GM19468 (cell line): ENCODE results near the gene FCRL5.

Experiments
- ATAC-seq: cut with Tn5 transposase; IDR thresholded peaks from one replicate; pipeline ENCODE4 v1.9.1; 2021; ENCODE audit warnings: mild to moderate bottlenecking, moderate library complexity, moderate number of reproducible peaks; ENCODE audit not compliant: unreplicated experiment; ENCODE audit errors: extremely low read depth

The FCRL5 gene

DNA sequence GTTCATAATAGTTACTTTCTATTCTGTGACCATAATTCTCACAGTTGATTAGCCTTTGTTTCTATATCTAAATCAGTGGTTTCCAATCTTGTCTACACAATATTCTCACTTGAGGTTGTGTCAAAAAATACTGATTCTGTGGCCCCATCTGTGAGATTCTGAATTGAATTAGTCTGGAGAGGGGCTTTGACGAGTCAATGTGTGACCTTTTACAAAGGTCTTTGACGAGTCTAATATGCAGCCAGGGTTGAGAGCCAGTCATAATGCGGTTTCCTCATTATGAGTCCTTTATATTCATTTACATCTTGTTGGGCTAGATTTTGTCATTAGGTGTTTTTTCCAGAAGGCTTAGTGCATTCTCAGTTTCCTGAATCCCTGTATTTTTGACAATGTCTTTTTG is 19.7 kb downstream of the FCRL5 start:
- no peak for ATAC-seq

DNA sequence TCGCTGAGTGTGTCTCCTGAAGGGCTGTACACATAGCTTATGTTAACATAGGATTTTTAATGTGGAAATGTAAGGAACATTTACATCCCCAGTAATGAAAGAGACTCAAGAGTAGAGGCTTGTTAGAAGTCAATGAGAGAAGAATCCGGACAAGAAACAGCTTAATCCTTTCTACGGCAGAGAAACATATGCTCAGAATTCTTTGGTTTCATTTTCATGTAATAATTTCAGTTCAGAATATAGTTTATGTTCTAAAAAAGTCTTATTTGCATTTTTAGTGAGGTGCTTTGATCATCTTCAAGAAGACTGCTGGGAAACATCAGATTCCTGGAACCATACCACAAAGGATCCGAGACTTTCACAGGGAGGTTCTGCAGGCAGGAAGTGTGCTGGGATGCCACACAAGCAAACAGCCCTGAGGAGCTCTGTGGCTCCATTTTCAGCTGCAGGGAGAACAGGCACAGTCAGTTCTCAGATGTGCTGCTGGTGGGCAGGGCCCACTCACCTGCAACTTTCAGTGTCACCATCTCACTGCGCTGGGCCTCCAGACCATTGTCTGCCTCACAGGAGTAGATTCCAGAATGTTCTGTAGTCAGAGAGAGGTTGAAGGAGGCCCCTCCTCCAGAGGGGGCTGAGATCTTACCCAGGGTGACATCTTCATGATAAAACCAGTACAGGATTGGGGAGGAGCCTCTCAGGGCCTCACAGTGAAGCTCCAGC is 28.4 kb downstream of the FCRL5 start:
- no peak for ATAC-seq

DNA sequence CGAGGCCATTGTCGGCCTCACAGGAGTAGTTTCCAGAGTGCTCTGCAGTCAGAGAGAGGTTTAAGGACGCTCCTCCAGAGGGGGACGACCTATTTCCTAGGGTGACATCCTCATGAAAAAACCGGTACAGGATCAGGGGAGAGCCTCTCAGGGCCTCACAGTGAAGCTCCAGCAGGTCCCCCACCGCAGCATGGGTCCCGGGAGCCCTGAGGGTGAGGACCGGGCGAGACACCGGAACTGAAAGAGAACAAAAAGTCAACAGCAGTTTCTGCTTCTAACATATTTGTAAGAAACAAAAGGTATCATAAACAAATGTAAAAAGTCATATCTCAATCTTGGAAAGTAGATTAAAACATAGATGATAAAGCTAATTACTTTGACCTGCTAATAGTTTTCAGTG is 31.3 kb downstream of the FCRL5 start:
- ATAC-seq: no peak

DNA sequence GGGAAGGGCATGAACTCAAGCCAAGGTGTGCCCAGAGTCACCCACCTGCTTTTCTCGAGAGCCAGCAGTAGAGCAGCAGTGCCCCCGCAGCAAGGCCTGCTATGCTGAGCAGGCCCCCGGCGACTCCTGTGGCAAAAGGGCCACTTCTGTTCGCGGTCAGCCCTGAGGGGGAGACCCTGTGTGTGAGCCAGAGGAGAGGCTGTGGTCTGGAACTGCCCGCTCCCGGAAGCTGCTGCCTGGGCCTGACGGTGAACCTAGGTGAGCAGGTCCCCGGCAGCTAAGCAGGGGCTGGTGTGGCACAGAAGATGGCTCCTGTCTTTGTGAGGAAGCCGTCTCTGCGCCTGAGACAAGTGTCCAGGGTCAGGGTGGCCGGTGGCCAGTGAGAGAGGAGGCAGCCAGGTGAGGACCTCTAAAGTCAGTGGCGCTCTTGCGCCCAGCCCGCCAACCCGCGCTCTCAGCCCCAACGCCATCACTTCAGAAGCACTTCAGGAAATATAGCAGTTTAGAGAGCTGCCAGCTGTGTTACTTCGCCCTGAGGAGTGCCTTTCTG is 31.9 kb downstream of the FCRL5 start:
- no peak for ATAC-seq

DNA sequence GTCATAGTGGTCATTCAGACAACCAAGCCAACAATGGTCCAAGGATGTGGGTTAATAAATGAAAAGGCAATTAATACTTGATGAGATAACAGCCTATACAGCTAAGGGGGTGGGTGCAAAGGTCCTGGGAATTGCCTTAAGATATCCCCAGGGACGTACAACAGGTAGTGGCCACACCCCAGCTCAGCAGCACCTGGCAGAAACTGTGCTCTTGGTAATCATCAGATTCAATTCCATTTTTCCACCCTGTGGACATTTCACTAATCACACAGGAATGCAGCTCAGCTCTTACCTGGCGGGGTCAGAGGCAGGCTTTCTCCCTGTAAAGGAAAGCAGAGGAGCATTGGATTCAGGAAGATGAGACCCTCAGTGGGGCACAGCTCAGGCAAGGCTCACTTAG is 32.9 kb downstream of the FCRL5 start:
- no peak for ATAC-seq

DNA sequence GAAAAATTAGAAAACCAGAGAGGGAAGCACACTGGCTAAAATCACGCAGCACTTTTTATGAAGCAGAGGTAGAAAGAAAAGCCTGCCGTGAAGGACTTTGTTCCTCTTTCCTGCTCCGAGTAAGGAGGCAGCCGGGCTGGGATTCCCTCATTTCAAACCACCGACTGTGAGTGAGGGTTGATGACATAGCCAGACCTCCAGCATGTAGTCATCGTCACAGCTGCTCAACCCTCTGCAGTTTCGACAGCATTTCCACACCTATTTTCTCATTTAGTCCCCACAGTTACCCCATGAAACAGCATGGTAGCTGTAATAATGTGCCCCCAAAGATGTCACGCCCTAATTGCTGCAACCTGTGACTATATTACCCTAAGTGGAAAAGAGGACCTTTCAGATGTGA is 35.3 kb downstream of the FCRL5 start:
- no peak for ATAC-seq

DNA sequence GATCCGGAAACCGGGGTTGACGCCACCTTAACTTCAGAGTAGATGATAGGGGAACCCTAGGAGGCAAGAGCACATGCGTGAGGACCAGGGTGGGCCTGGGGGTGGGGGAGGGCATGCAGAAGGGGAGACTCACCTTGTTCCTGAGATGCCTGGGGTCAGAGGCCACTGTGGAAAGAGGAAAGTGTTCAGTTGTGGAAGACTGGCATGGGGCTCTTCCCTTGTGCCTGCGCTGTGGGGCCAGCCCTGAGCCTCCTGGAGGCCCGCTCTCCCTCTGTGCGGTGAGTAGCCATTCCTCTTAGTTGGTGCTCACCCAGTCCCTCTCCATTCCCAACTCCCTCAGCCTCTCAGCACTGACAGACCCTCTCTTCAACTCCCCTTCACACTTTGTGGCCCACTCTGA is 36.6 kb downstream of the FCRL5 start:
- no peak for ATAC-seq

DNA sequence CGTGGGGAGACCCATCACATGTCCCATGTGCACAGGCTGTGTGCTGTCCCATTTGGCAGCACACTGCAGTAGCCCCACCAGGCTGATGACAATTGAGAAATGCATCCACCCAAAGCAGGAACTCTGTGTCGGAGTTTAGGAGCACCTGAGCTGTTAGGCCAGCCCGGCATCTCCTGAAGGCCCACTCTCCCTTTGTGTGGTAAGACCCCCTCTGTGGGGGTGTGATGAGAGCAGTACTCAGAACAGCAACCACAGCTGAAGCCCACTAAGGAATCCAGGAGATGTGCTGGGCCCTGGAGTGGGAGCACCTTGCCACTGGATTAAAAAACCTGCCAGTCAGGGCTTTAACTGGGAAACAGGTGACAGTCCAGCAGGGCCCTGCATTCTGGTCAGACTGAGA is 37.2 kb downstream of the FCRL5 start:
- no peak for ATAC-seq

DNA sequence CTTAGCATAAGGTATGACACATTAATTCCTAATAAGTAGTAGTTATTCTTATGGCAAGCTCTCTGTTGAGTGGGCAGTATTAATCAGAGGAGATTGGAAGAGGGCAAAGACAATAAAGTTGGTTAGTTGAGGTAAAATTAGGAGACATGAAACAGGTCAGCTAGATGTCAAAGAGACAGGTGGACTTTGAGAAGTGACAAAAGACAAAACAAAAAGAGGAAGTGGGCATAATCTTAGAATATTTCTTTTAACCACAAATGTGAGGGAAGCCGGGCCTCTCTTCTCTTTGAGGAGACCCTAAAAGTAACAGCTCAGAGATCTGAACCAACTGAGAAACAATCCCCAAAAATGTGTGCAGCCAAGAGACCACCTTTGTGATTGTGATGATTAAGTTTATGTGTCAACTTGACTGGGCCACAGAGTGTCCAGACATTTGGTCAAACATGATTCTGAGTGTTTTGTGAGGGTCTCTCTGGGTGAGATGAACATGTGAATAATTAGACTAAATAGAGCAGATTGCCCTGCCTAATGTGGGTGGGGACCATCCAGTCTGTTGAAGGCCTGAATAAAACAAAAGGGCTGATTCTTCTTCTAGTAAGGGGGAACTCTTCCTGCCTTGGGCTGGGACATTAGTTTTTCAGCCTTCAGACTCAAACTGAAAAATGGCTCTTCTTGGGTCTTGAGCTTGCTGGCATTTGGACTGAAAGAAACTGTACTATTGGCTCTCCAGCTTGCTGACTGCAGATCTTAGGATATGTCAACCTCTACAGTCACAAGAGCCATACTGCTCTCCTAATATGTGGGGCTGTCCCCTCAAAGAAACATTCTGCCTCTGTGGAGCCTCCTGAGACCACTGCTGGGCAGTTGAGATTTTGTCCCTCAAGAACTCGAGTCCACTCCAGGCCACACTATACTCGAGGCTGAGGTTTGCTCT is 40.0 kb downstream of the FCRL5 start:
- ATAC-seq: peak; percentile 23

DNA sequence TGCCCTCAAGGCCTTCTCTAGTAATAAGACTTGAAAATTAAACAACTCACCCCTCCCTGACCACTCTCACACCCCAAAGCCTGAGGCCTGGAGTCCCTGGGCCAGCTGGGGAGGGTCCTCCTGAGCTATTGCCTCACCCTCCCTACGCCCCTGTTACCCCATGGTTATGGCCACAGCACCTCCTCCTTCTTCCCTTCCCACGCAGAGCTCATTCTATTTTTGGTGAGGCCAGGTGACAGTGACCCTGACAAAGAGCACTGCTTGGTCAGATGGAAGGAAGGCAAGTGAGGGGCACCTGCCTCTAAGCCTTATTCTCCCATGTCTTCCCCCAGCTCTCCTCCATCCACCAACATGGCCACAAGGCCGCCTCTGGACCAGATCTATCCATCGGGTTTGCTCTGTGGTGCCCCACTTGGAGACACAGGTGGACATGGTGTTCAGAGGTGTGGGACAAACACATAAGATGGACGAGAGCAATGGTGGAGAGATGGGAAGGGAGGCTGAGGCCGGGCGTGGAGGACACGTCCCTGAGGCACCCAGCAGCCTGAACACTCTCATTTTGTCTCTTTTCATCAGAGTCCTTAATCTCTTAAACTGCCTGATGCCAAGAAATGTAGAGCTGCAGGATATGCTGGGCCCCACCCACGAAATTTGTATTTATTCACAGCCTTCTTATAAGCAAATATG is 42.6 kb downstream of the FCRL5 start:
- no peak for ATAC-seq

DNA sequence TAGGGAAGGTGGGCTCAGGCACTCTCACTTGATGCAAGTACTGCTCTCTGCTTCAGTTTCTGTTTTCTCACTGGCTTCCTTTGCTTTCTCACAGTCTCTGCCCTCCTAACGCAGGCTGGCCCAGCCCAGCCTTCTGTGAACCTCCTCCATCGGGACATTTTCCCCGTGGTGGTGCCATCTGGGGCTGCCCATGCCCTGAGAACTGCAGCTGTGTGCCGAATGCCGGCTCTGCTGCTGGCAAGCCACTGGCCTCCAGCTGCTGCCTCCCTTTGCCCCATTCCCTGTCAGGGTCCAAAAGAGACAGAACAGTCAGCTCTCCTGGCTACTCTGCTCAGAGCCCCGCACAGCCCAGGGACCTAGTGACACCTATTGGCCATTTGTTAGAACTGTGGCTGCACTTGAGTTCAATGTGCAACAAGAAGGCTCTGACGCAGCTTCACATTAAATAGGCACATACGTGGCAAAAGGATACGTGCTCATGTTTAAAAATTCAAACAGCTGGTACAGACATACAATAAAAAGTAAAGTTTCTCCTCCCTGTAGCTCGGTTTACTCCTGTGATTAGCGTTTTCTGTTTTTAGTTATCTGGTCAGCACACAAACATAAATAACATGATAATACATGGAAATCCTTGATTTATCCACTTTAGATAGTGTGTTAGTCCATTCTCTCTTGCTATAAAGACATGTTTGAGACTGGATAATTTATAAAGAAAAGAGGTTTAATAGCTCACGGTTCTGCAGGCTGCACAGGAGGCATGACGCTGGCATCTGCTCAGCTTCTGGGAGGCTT is 46.6 kb downstream of the FCRL5 start:
- ATAC-seq: peak; percentile 43

DNA sequence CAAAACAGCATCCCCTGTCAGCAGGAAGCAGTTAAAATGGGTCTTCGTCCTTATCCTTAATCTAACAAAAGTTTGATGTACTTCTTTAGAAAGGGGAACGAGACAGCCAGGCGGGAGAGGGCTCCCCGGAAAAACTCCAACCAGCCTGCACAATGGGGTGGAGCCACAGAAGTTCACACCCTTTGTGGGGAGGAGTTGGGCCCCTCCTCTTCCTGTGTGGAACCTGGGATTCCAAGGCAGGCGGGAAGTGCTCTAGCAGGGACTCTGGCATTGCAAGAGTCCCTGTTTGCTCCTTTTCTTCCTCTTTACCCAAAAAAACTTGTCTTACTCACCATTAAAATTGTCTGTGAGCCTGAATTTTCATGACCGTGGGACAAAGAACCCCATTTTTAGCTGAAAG is 47.7 kb downstream of the FCRL5 start:
- ATAC-seq: no peak

DNA sequence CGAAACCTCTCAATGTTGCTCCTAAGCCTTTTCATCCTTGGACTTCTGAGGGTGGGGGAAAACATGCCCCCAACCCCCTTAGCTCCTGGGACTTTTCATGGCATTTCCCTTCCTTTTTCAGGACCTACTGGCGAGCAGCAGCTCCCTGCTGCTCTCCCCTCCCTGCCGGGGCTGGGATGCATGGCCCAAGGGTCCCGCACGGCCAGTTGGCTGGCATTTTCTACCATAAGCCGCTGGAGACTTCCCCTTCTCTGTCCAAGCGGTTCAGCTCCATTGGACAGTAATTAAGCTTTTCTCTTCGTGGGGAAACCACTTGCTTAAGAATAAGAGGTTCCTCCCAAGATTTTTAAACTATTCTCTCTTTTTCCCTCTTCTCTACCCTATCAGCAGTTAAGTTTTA is 52.8 kb downstream of the FCRL5 start:
- ATAC-seq: no peak

DNA sequence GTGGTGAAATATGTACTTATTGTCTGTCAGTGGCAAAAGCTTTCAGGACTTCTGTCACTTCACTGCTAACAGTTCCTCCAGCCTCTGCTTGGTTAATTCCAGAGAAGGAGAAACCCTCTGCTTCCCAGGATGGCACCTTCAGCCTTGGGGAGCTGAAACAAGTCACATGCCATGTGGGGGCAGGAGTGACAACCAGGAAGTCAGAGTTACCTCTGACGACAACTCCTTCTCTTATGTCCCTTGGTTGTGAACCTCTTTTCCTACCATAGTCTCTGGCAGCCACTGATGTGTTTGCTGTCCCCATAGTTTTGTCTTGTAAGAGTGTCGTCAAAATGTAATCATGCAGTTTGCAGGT is 53.6 kb downstream of the FCRL5 start:
- no peak for ATAC-seq

DNA sequence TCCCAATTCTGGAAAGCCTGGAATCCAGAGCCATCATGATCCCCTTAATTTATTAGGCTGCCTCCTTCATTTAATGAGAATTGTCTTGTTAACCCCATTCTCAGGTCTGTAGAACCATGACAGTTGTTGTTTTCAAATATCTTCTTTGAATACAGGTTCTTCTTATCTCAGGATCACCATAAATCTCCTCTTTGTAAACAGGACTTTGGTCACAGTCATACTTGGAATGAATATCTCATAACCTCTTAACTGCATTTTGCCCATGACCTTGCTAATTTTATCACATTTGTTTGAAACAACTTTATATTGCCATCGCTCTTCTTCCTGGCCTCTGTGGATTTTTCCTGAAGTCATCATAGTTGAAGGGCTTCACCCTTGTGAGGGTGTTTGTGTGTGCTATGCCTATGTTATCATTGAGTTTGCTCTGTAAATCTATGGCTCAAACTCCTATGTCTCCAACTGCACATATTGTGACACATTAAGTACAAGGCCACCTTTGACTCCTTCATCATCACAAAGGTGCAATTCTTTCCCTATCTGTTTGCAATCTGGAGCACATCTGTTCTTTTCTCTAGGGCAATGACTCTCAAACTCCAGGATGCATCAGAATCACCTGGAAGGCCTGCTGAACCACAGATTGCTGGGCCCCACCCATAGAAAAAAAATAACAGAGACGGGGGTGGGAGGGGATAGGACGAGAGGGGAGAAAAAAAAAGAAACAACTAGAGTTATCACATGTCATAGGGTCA is 54.2 kb downstream of the FCRL5 start:
- ATAC-seq: no peak

DNA sequence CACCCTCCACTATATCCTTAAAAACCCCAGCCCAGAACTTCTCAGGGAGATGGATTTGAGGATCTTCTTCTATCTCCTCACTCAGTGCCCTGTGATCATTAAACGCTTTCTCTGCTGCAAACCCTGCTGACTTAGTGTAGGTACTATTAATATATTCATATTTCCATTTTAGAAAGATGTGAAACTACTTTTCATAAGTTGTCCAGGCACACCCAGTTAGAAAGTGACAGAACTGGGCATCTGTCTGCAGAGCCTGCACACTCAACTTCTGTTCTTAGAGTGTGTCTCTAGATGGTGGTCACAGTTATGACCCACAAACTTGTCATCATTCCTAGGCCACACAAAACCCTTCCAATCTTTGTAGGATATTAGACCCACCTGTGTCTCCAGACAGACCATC is 55.0 kb downstream of the FCRL5 start:
- ATAC-seq: no peak

DNA sequence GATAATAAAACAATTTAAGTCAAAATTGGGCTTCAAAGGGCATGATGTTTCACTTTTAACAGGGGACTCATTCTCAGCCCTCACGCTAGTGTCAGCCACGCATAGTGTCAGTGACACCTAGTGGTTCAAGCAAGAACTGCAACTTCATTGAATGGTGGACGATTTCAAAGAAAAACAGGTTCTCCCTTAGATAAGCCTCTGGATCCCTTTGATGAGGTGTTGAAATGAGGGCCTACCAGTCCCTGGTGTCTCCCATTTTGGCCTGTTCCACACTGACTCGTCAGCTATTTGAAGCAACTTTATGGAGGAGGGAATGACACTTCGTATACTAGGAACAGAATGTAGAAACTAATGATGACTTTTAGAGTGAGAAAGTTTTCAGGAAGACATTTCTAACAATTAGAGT is 56.2 kb downstream of the FCRL5 start:
- ATAC-seq: no peak

DNA sequence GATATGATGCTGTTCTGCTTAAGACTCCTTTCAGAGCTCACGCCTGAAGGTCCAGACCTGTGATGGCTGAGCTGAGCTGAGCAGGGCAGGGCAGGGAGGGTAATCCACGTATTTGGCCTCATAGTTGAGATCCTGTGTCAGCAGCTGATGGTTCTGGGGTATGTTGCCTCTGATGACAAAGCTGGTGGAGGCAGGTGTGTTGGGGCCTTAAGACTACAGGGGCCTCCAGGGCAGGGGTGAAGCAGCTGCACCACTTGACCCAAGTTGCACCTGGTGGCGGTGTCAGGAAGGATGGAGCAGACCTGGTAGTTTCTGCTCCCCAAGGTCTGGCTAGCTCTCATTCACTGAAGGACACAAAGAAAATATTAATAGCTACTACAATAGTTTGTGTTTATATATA is 57.0 kb downstream of the FCRL5 start:
- no peak for ATAC-seq

DNA sequence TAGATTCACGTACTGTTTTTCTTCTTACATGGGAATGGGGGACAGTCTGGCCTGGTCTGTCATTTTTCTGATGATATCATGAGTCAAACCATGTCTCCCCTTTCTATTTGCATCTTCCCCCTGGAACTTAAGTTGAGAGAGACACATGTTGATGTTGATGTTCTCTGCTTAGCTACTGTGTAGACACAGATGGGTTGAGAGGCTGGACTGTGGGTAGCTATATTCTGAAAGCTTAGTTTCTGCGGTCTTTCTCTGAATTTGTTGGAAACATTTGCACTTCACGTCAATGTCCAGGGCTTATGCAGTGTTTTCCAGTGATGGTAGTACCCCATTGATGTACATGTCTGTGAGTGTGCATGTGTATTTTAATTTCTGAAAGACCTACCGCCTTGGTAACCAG is 58.2 kb downstream of the FCRL5 start:
- ATAC-seq: no peak
